OCI-LY3 (cell line): ENCODE measurements around the gene FOXD3.
A peak's percentile ranks its signal among the peaks of the same experiment; 100 is the strongest.

Experiments
- H2AFZ ChIP-seq: fragments of 200-600, 300-600 bp; shearing (Covaris generic); 2 replicates; pipeline ENCODE4 v1.6.0; 2014; ENCODE audit warnings: antibody characterized with exemption, low read depth, low read length
- H3K27ac ChIP-seq: fragments of 200-600, 300-600 bp; sonication (generic); 2 replicates; pipeline ENCODE4 v1.5.1; 2014; ENCODE audit warnings: mild to moderate bottlenecking, low read length, moderate library complexity, mixed read lengths
- H3K27me3 ChIP-seq: fragments of 200-600, 300-600 bp; sonication (generic); 2 replicates; pipeline ENCODE4 v1.6.1; 2014; ENCODE audit warnings: low read depth, low read length, mixed read lengths
- H3K36me3 ChIP-seq: fragments of 200-600, 300-600 bp; sonication (generic); replicated peaks from 2 replicates; pipeline ENCODE3; 2014; ENCODE audit warnings: low read depth, low read length, mixed read lengths
- H3K4me1 ChIP-seq: fragments of 300-600, 200-600 bp; sonication (generic); 2 replicates; pipeline ENCODE4 v1.6.1; 2014; ENCODE audit warnings: low read length, mixed read lengths
- H3K4me2 ChIP-seq: fragments of 200-600, 300-600 bp; sonication (generic); 2 replicates; pipeline ENCODE4 v1.6.1; 2014; ENCODE audit warnings: low read length, mixed read lengths
- H3K4me3 ChIP-seq: fragments of 300-600, 200-600 bp; sonication (generic); 2 replicates; pipeline ENCODE4 v1.5.1; 2014; ENCODE audit warnings: antibody characterized with exemption, mild to moderate bottlenecking, low read length, moderate library complexity
- H3K79me2 ChIP-seq: fragments of 300-600, 200-600 bp; shearing (Covaris generic); 2 replicates; pipeline ENCODE4 v1.6.1; 2014; ENCODE audit warnings: mild to moderate bottlenecking, low read length, mixed read lengths
- H3K9ac ChIP-seq: fragments of 300-600, 200-600 bp; shearing (Covaris generic); 2 replicates; pipeline ENCODE4 v1.6.0; 2014; ENCODE audit warnings: mild to moderate bottlenecking, low read length, moderate library complexity
- H3K9me3 ChIP-seq: fragments of 200-600, 300-600 bp; shearing (Covaris generic); 2 replicates; pipeline ENCODE4 v1.6.1; 2014; ENCODE audit warnings: low read length, mixed read lengths; ENCODE audit not compliant: insufficient read depth
- H4K20me1 ChIP-seq: fragments of 200-600, 300-600 bp; sonication (generic); 2 replicates; pipeline ENCODE4 v1.6.1; 2016; ENCODE audit warnings: low read length, mixed read lengths; ENCODE audit not compliant: insufficient read depth
- CTCF ChIP-seq: fragments of 200-600, 300-600 bp; sonication (generic); IDR thresholded peaks from 2 replicates; pipeline ENCODE4 v1.5.1; 2014; ENCODE audit warnings: antibody characterized with exemption, low read length, low read depth
- EZH2phosphoT487 ChIP-seq: fragments of 200-600 bp; shearing (Covaris generic); IDR thresholded peaks from 2 replicates; pipeline ENCODE4 v1.6.1; 2018; ENCODE audit warnings: antibody characterized with exemption, mixed run types, low read depth

FOXD3 gene

GRCh38 chr1:63327417-63328054 is 5.2 kb downstream of the FOXD3 start:
- no peaks in the 10 kb centered on the region for H3K9me3 ChIP-seq
- H3K27me3 ChIP-seq: no peaks in the 10 kb centered on the region
- no peaks in the 10 kb centered on the region for H3K36me3 ChIP-seq
- H3K4me2 ChIP-seq: peak overlapping the region; percentile 98
- H3K4me1 ChIP-seq: 0 out of 2 replicates have a peak, but pooled peaks cover 3% of the 10 kb centered on the region
- no peaks in the 10 kb centered on the region for H4K20me1 ChIP-seq
- H3K79me2 ChIP-seq: no peaks in the 10 kb centered on the region
- H2AFZ ChIP-seq: peak overlapping the region; percentile 94
- TF ChIP-seq CTCF (peak; percentile 65), EZH2phosphoT487 (no peak)
- peak overlapping the region; percentile 76 for H3K4me3 ChIP-seq
- H3K9ac ChIP-seq: peak overlapping the region; percentile 52
- no peak overlapping the region for H3K27ac ChIP-seq

DNA sequence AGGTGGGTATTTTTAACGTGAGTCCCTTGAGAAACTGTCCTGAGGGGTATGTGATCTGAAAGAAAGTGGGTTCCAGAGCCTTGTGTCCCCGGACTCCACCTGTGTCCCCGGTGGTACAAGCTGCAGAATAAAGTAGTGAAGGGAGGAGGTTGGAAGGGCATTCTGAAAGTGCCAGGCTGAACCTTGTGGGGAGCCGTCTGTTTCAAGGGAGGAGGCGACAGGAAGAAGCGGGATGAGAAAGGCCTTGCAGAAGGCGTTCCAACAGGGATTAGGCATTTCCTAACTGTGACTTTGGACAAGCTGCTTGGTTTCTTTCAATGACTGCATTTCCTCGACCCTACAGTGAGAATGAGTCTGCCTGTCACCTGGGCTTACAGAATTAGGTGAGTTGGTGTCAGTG is 5.8 kb downstream of the FOXD3 start:
- H3K9me3 ChIP-seq: no peaks in the 10 kb centered on the region
- H3K27ac ChIP-seq: no peak overlapping the region
- H3K36me3 ChIP-seq: no peaks in the 10 kb centered on the region
- H3K27me3 ChIP-seq: no peaks in the 10 kb centered on the region
- H2AFZ ChIP-seq: peak overlapping the region; percentile 94; the same call in 1 of the 2 replicates
- H3K9ac ChIP-seq: no peak overlapping the region
- H3K4me3 ChIP-seq: peak overlapping the region; percentile 76
- TF ChIP-seq EZH2phosphoT487 (no peak), CTCF (no peak)
- no peaks in the 10 kb centered on the region for H3K79me2 ChIP-seq
- peak overlapping the region; percentile 98 for H3K4me2 ChIP-seq
- no peaks in the 10 kb centered on the region for H4K20me1 ChIP-seq
- H3K4me1 ChIP-seq: 0 out of 2 replicates have a peak, but pooled peaks cover 3% of the 10 kb centered on the region

GRCh38 chr1:63328781-63329180 is 6.4 kb downstream of the FOXD3 start:
- H3K4me3 ChIP-seq: no peak overlapping the region

More at GRCh38 chr1:63328781-63329180, 6.4 kb downstream of the FOXD3 start:
- TF ChIP-seq CTCF (no peak), EZH2phosphoT487 (no peak)
- Histone ChIP-seq H2AFZ (no peak overlapping the region), H3K9me3 (no peaks in the 10 kb centered on the region), H3K79me2 (no peaks in the 10 kb centered on the region), H3K4me2 (no peak overlapping the region), H4K20me1 (no peaks in the 10 kb centered on the region), H3K36me3 (no peaks in the 10 kb centered on the region), H3K27me3 (no peaks in the 10 kb centered on the region), H3K9ac (no peak overlapping the region), H3K27ac (no peak overlapping the region), H3K4me1 (0 out of 2 replicates have a peak, but pooled peaks cover 3% of the 10 kb centered on the region)
